Ovary (tissue), 9 donors: ENCODE results near the gene GALK2. TPM values are rescaled to one million over a fixed set of nuclear protein-coding genes. Genes with fewer than 3 reads are reported as not detected.

Source experiments
- DNase-seq, 5 donors: peaks; one replicate each; pipeline ENCODE4 v3.0.0-alpha.2; 2019 to 2020
- H3K27ac ChIP-seq, 2 donors: fragments of 200-600 bp; one replicate each; pipeline versions ENCODE4 v1.5.1 to v1.8.0; 2019 to 2022
- H3K27me3 ChIP-seq: fragments of 200-600 bp; one replicate; pipeline ENCODE4 v1.8.0; 2022
- H3K36me3 ChIP-seq: fragments of 200-600 bp; sonication (generic); one replicate; pipeline ENCODE4 v1.5.1; 2019
- H3K4me1 ChIP-seq: one replicate; pipeline ENCODE4 v1.8.1; 2013; ENCODE audit warnings: mild to moderate bottlenecking, moderate library complexity; ENCODE audit not compliant: insufficient read depth
- H3K4me3 ChIP-seq: fragments of 200-600 bp; sonication (generic); one replicate; pipeline ENCODE4 v1.5.1; 2017
- H3K9me3 ChIP-seq, 2 donors: fragments of 200-600 bp in 1 of 2; sonication (generic) in 1 of 2; one replicate each; pipeline versions ENCODE4 v1.5.1 to v1.8.1; 2013 to 2019; ENCODE audit warnings: mild to moderate bottlenecking in 1 of 2, moderate library complexity in 1 of 2
- EP300 ChIP-seq: sonication (generic); formaldehyde crosslinking; IDR thresholded peaks from one replicate; pipeline ENCODE4 v1.6.1; 2017; ENCODE audit warnings: antibody characterized with exemption
- POLR2A ChIP-seq: fragments of 450-650 bp; IDR thresholded peaks from one replicate; pipeline ENCODE4 v1.6.1; 2017; ENCODE audit warnings: antibody characterized with exemption, mild to moderate bottlenecking, moderate library complexity
- WGBS, 3 donors: extraction: QIAGEN DNeasy Blood & Tissue Kit in 1 of 3; methylation state at CpG; one replicate each; pipeline versions ENCODE4 v1.1.5 to v1.1.7; 2013 to 2017; 5-methylcytosine and 5-hydroxymethylcytosine counted together
- intact Hi-C, 4 donors: fragments of 100-400 bp; cut with DNase I; formaldehyde crosslinking; loops; one replicate each; pipeline versions ENCODE4 v1.11.0 to v1.15.1; 2022 to 2023
- polyA plus RNA-seq, 2 donors: library from polyadenylated mRNA; stranded (reverse); fragments of 200-250 nt in 1 of 2; fragments of 350-450 nt in 1 of 2; fragmentation: Illumina TruSeq in 1 of 2; extraction: RNeasy Lipid Tissue Mini Kit (QIAGEN cat#74804) in 1 of 2; gene quantifications; one replicate each; pipeline ENCODE4 v1.2.3, GENCODE V29; 2013 to 2014
- total RNA-seq, 7 donors: library from RNA; depleted of rRNA in 2 of 7; stranded (reverse); fragments of >200 nt in 2 of 7; fragmentation: NEBNext Ultra II Directional in 3 of 7; extraction: Animal tissue kit (Norgen Biotek cat#: 25700) in 3 of 7; gene quantifications; one replicate each; pipeline versions ENCODE4 v1.1.0 to v1.2.4, GENCODE V29; 2016 to 2023
- TF ChIP-seq, protein P1 (sequence below), 3 donors: fragments of 450-650 bp in 2 of 3; fragments of 200-600 bp in 1 of 3; IDR thresholded peaks; one replicate each; pipeline versions ENCODE4 v1.5.1 to v1.8.0; 2016 to 2022; ENCODE audit warnings: antibody characterized with exemption in 3 of 3, mild to moderate bottlenecking in 1 of 3
- donor health status: DM: no; HTN: no; CAD: no; lungs with moderate emphysema.
- donor health status: DM: no; HTN: no; CAD: no.
- donor health status: Bipolar disorder and iron deficiency.
- donor health status: DM: yes; HTN: yes; CAD: no.
- donor health status: DM: no; HTN: no; CAD: no.
- donor health status: DM: yes; HTN: yes; CAD: no.

Gene GALK2
- total and polyA plus RNA-seq, 9 donors: 14.4 to 49.2 (median 37.9) TPM

DNA sequence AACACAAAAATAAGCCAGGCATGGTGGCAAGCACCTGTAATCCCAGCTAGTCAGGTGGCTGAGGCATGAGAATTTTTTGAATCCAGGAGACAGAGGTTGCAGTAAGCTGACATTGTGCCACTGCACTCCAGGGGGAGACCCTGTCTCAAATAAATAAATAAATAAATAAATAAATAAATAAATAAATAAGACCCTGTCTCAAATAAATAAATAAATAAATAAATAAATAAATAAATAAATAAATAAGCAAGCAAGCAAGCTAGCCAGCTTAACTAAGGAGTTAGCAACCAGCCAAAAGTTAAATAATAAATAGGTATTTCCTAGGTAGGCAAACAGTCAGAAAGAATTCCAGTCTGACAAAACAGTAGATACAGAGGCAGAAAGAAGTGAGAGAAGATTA lies 123.9 kb downstream of the GALK2 start:
- no peak for DNase-seq
- Histone ChIP-seq H3K4me3 (no peak overlapping the region), H3K4me1 (no peaks in the 10 kb centered on the region), H3K36me3 (no peaks in the 10 kb centered on the region), H3K9me3 (no peaks in the 10 kb centered on the region), H3K27me3 (no peaks in the 10 kb centered on the region), H3K27ac (no peak overlapping the region)
- intact Hi-C loops: no loop called here
- TF ChIP-seq EP300: no peak
- no peak for TF ChIP-seq POLR2A
- TF ChIP-seq, protein P1, sequence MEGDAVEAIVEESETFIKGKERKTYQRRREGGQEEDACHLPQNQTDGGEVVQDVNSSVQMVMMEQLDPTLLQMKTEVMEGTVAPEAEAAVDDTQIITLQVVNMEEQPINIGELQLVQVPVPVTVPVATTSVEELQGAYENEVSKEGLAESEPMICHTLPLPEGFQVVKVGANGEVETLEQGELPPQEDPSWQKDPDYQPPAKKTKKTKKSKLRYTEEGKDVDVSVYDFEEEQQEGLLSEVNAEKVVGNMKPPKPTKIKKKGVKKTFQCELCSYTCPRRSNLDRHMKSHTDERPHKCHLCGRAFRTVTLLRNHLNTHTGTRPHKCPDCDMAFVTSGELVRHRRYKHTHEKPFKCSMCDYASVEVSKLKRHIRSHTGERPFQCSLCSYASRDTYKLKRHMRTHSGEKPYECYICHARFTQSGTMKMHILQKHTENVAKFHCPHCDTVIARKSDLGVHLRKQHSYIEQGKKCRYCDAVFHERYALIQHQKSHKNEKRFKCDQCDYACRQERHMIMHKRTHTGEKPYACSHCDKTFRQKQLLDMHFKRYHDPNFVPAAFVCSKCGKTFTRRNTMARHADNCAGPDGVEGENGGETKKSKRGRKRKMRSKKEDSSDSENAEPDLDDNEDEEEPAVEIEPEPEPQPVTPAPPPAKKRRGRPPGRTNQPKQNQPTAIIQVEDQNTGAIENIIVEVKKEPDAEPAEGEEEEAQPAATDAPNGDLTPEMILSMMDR (IDR thresholded peaks at IDR 0.05): no peak

DNA sequence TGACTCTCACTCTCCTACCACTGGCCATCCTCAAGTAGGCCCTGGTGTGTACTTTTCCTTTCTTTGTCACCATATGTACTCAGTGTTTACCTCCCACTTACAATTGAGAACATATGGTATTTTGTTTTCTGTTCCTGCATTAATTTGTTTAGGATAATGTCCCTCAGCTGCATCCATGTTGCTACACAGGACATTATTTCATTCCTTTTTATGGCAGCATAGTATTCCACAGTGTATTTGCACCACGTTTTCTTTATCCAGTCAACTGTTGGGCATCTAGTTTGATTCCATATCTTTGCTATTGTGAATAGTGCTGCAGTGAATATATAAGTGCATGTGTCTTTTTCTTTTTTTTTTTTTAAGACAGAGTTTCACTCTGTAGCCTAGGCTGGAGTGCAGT lies 126.2 kb downstream of the GALK2 start:
- Histone ChIP-seq H3K9me3 (no peaks in the 10 kb centered on the region), H3K4me1 (no peaks in the 10 kb centered on the region), H3K4me3 (no peak overlapping the region), H3K27me3 (no peaks in the 10 kb centered on the region), H3K36me3 (no peaks in the 10 kb centered on the region), H3K27ac (no peak overlapping the region)
- WGBS, 3 donors: 94 to 100% (median 95%) methylated on average over 1 of the region's 1 CpG
- intact Hi-C loops: no loop called here
- TF ChIP-seq POLR2A: no peak
- TF ChIP-seq EP300: no peak
- TF ChIP-seq, protein P1 (IDR thresholded peaks at IDR 0.05): no peak
- DNase-seq: no peak

DNA sequence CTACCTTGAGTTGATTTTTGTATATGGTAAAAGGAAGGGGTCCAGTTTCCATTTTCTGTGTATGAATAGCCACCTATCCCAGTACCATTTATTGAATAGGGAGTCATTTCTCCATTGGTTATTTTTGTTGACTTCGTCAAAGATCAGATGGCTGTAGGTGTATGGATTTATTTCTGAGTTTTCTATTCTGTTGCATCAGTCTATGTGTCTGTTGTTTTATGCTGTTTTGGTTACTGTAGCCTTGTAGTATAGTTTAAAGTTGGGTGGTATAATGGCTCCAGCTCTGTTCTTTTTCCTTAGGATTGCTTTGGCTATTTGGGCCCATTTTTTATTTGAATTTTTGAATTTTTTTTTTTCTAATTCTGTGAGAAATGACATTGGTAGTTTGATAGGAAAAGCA lies 127.5 kb downstream of the GALK2 start:
- Histone ChIP-seq H3K27ac (no peak overlapping the region), H3K9me3 (no peaks in the 10 kb centered on the region), H3K4me1 (no peaks in the 10 kb centered on the region), H3K27me3 (no peaks in the 10 kb centered on the region), H3K4me3 (no peak overlapping the region), H3K36me3 (no peaks in the 10 kb centered on the region)
- TF ChIP-seq, protein P1 (IDR thresholded peaks at IDR 0.05): no peak
- TF ChIP-seq POLR2A (no peak), EP300 (no peak)
- intact Hi-C loops: no loop called here
- WGBS, 3 donors: 97 to 100% (median 98%) methylated on average over 1 of the region's 1 CpG
- DNase-seq: no peak

DNA sequence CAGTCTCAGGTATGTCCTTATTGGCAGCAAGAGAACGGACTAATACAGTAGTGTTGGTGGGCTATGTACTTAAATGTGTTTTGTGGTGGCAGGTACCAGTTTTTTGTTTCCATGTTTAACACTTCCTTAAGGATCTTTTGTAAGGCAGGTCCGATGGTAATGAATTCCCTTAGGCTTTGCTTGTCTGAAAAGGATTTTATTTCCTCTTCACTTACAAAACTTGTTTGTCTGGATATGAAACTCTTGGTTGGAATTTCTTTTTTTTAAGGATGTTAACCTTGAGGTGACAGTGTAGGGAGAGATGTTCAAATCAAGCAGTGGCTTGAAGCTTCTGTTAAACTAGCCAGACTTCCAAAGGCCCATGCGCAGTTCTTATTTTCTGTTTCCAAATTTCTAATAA lies 130.8 kb downstream of the GALK2 start:
- H3K36me3 ChIP-seq: no peaks in the 10 kb centered on the region
- no peaks in the 10 kb centered on the region for H3K9me3 ChIP-seq
- intact Hi-C loops: no loop called here
- 96 to 97% (median 97%) methylated on average over 3 of the region's 3 CpGs for WGBS, 3 donors
- TF ChIP-seq POLR2A (no peak), EP300 (no peak)
- TF ChIP-seq, protein P1 (IDR thresholded peaks at IDR 0.05): no peak
- no peak for DNase-seq
- H3K4me3 ChIP-seq: no peak overlapping the region
- H3K27ac ChIP-seq: no peak overlapping the region
- no peaks in the 10 kb centered on the region for H3K27me3 ChIP-seq
- no peaks in the 10 kb centered on the region for H3K4me1 ChIP-seq

DNA sequence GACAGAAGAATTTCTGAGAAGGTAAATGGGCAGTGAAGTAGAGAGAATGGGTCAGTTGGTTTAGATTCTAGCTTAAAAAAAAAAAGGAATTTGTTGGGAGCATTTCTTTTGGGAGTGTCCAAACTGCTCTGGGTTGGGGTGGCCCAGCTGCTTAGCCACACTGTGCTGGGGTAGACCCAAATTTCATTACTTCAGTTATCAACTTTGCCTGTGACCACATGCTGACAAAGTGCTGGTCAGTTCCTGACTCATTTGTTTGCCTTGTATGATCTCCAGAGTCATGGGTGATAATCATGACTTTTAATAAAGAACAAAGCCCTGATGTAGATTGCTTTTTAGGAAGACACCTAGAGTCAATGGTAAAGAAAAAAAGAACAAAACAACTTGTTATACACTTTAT lies 131.5 kb downstream of the GALK2 start:
- no peak for DNase-seq
- Histone ChIP-seq H3K4me1 (no peaks in the 10 kb centered on the region), H3K36me3 (no peaks in the 10 kb centered on the region), H3K27me3 (no peaks in the 10 kb centered on the region), H3K27ac (no peak overlapping the region), H3K9me3 (no peaks in the 10 kb centered on the region), H3K4me3 (no peak overlapping the region)
- TF ChIP-seq POLR2A: no peak
- no peak for TF ChIP-seq EP300
- TF ChIP-seq, protein P1 (IDR thresholded peaks at IDR 0.05): no peak
- intact Hi-C loops: no loop called here
